Trophoblast cell (in vitro differentiated cells and primary cell): ENCODE measurements around the gene BATF.

ENCODE experiments used
- DNase-seq, 2 donors: peaks; one replicate each; pipeline ENCODE4 v3.0.0-alpha.2; 2016
- H2AFZ ChIP-seq: 2 replicates; pipeline ENCODE4 v1.6.1; 2013; ENCODE audit warnings: low read length, moderate library complexity, mild to moderate bottlenecking; ENCODE audit not compliant: insufficient read depth, poor library complexity
- H2AK5ac ChIP-seq: 2 replicates; pipeline ENCODE4 v1.6.1; 2013; ENCODE audit warnings: mild to moderate bottlenecking, low read length
- H2BK120ac ChIP-seq: 2 replicates; pipeline ENCODE4 v1.6.1; 2013; ENCODE audit warnings: low read length, mild to moderate bottlenecking, moderate library complexity; ENCODE audit not compliant: insufficient read depth, poor library complexity
- H2BK12ac ChIP-seq: 2 replicates; pipeline ENCODE4 v1.6.1; 2013; ENCODE audit warnings: mild to moderate bottlenecking, low read length, moderate library complexity
- H2BK5ac ChIP-seq: 2 replicates; pipeline ENCODE4 v1.6.1; 2013; ENCODE audit warnings: low read length, low read depth, moderate library complexity, mild to moderate bottlenecking; ENCODE audit not compliant: poor library complexity
- H3K14ac ChIP-seq: 2 replicates; pipeline ENCODE4 v1.6.1; 2013; ENCODE audit warnings: mild to moderate bottlenecking, low read length
- H3K18ac ChIP-seq: 2 replicates; pipeline ENCODE4 v1.6.1; 2013; ENCODE audit warnings: mild to moderate bottlenecking, low read length
- H3K23ac ChIP-seq: 2 replicates; pipeline ENCODE4 v1.6.1; 2013; ENCODE audit warnings: low read length
- H3K27ac ChIP-seq: 2 replicates; pipeline ENCODE4 v1.5.1; 2013; ENCODE audit warnings: low read depth, mild to moderate bottlenecking, inconsistent platforms, low read length, moderate library complexity
- H3K27me3 ChIP-seq: 2 replicates; pipeline ENCODE4 v1.6.1; 2013; ENCODE audit warnings: inconsistent platforms, mild to moderate bottlenecking, low read length, moderate library complexity; ENCODE audit not compliant: insufficient read depth
- H3K36me3 ChIP-seq, 2 experiments: 1 replicate in 1 of 2; 2 replicates in 1 of 2; pipeline ENCODE4 v1.6.1; 2013; ENCODE audit warnings: low read length in 2 of 2, mild to moderate bottlenecking in 2 of 2, moderate library complexity in 1 of 2; ENCODE audit not compliant: insufficient read depth in 2 of 2, control insufficient read depth in 1 of 2
- H3K4ac ChIP-seq: 2 replicates; pipeline ENCODE4 v1.6.1; 2013; ENCODE audit warnings: low read depth, mild to moderate bottlenecking, low read length, moderate library complexity
- H3K4me1 ChIP-seq, 2 experiments: 1 replicate in 1 of 2; 2 replicates in 1 of 2; pipeline ENCODE4 v1.6.1; 2013; ENCODE audit warnings: low read length in 2 of 2, mild to moderate bottlenecking in 2 of 2, moderate library complexity in 1 of 2; ENCODE audit not compliant: insufficient read depth in 2 of 2, control insufficient read depth in 1 of 2
- H3K4me2 ChIP-seq: 2 replicates; pipeline ENCODE4 v1.6.1; 2013; ENCODE audit warnings: inconsistent platforms, mild to moderate bottlenecking, low read length, moderate library complexity
- H3K4me3 ChIP-seq: 2 replicates; pipeline ENCODE4 v1.5.1; 2013; ENCODE audit warnings: mild to moderate bottlenecking, low read depth, low read length, inconsistent platforms
- H3K79me1 ChIP-seq: one replicate; pipeline ENCODE4 v1.6.1; 2013; ENCODE audit warnings: low read length
- H3K79me2 ChIP-seq: 2 replicates; pipeline ENCODE4 v1.6.1; 2013; ENCODE audit warnings: low read length, mild to moderate bottlenecking; ENCODE audit not compliant: control insufficient read depth, insufficient read depth, poor library complexity
- H3K9ac ChIP-seq: 2 replicates; pipeline ENCODE4 v1.6.1; 2013; ENCODE audit warnings: mild to moderate bottlenecking, low read length
- H3K9me3 ChIP-seq: 2 replicates; pipeline ENCODE4 v1.6.1; 2013; ENCODE audit warnings: low read depth, mild to moderate bottlenecking, control low read depth, inconsistent platforms, low read length; ENCODE audit not compliant: insufficient read depth
- H4K12ac ChIP-seq: 2 replicates; pipeline ENCODE4 v1.6.1; 2013; ENCODE audit warnings: low read depth, mild to moderate bottlenecking, low read length, moderate library complexity
- H4K8ac ChIP-seq: 2 replicates; pipeline ENCODE4 v1.6.1; 2013; ENCODE audit warnings: low read depth, mild to moderate bottlenecking, low read length, moderate library complexity
- H4K91ac ChIP-seq: one replicate; pipeline ENCODE4 v1.6.1; 2013; ENCODE audit warnings: low read depth, mild to moderate bottlenecking, low read length, moderate library complexity
- WGBS: extraction: QIAGEN DNeasy Blood & Tissue Kit; methylation state at CpG from one replicate; pipeline ENCODE4 v1.1.7; 2013; ENCODE audit warnings: missing lambda C conversion rate; ENCODE audit not compliant: insufficient read length, insufficient coverage; ENCODE audit errors: extremely low coverage; 5-methylcytosine and 5-hydroxymethylcytosine counted together

BATF gene

DNA sequence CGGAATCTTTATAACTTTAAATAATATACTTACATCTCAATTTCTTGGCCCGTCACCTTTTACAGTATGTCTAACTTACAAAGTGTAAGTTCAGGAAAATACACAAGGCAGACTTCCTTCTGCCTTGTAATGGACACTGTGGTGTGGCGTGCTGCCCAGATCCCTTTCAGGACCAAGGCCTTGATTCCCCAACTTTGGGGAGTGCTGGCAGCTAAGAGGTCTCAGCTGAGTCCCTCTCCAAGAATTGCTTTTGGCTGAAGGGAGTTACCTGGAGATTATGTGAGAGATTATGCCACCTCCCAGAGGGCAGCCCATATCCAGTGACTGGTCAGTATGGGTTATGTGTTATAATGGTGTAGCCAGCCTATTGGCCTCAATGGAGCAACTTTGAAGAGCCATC is 21.2 kb upstream of the BATF start:
- no peaks in the 10 kb centered on the region for H3K4me1 ChIP-seq
- H4K8ac ChIP-seq, result no peak overlapping the region
- H3K79me2 ChIP-seq, result no peaks in the 10 kb centered on the region
- no peak overlapping the region for H4K91ac ChIP-seq
- no peak overlapping the region for H4K12ac ChIP-seq
- no peaks in the 10 kb centered on the region for H3K79me1 ChIP-seq
- no peak overlapping the region for H2BK12ac ChIP-seq
- no peak overlapping the region for H3K27ac ChIP-seq
- no peak overlapping the region for H2BK120ac ChIP-seq
- no peak overlapping the region for H3K4ac ChIP-seq
- H3K4me3 ChIP-seq, result no peak overlapping the region
- DNase-seq, result no peak
- no peaks in the 10 kb centered on the region for H3K36me3 ChIP-seq
- no peak overlapping the region for H3K14ac ChIP-seq
- H3K9ac ChIP-seq, result no peak overlapping the region
- H2AK5ac ChIP-seq, result no peak overlapping the region
- 100% methylated on average over 1 of the region's 3 CpGs for WGBS
- H3K4me2 ChIP-seq, result no peak overlapping the region
- no peak overlapping the region for H3K18ac ChIP-seq
- no peaks in the 10 kb centered on the region for H3K9me3 ChIP-seq
- no peak overlapping the region for H2AFZ ChIP-seq
- no peak overlapping the region for H3K23ac ChIP-seq
- H2BK5ac ChIP-seq, result no peak overlapping the region
- no peaks in the 10 kb centered on the region for H3K27me3 ChIP-seq

GRCh38 chr14:75504411-75504810 is 17.9 kb upstream of the BATF start:
- no peak overlapping the region for H4K8ac ChIP-seq
- no peak for DNase-seq
- no peak overlapping the region for H4K91ac ChIP-seq
- H3K9ac ChIP-seq, result no peak overlapping the region
- H3K27ac ChIP-seq, result no peak overlapping the region
- H2BK5ac ChIP-seq, result no peak overlapping the region
- H3K4me2 ChIP-seq, result no peak overlapping the region
- H4K12ac ChIP-seq, result no peak overlapping the region
- no peaks in the 10 kb centered on the region for H3K79me1 ChIP-seq
- no peaks in the 10 kb centered on the region for H3K36me3 ChIP-seq
- H3K14ac ChIP-seq, result no peak overlapping the region
- no peaks in the 10 kb centered on the region for H3K79me2 ChIP-seq
- no peak overlapping the region for H2AFZ ChIP-seq
- no peak overlapping the region for H3K18ac ChIP-seq
- H3K23ac ChIP-seq, result no peak overlapping the region
- no peaks in the 10 kb centered on the region for H3K4me1 ChIP-seq
- no CpG with 5 or more reads among the region's 1 CpG for WGBS
- no peak overlapping the region for H2AK5ac ChIP-seq
- H3K9me3 ChIP-seq, result no peaks in the 10 kb centered on the region
- no peak overlapping the region for H3K4ac ChIP-seq
- no peak overlapping the region for H2BK12ac ChIP-seq
- H3K4me3 ChIP-seq, result no peak overlapping the region
- H2BK120ac ChIP-seq, result no peak overlapping the region
- H3K27me3 ChIP-seq, result no peaks in the 10 kb centered on the region

GRCh38 chr14:75506930-75507329 is 15.3 kb upstream of the BATF start:
- H3K14ac ChIP-seq, result no peak overlapping the region
- H3K18ac ChIP-seq, result no peak overlapping the region
- H2BK5ac ChIP-seq, result no peak overlapping the region
- WGBS, result no CpG with 5 or more reads among the region's 1 CpG
- H3K27me3 ChIP-seq, result no peaks in the 10 kb centered on the region
- no peaks in the 10 kb centered on the region for H3K4me1 ChIP-seq
- no peak overlapping the region for H3K4me3 ChIP-seq
- H2BK12ac ChIP-seq, result no peak overlapping the region
- no peak overlapping the region for H4K91ac ChIP-seq
- H3K9ac ChIP-seq, result no peak overlapping the region
- no peak overlapping the region for H3K4me2 ChIP-seq
- no peak overlapping the region for H4K12ac ChIP-seq
- H2BK120ac ChIP-seq, result no peak overlapping the region
- no peak overlapping the region for H4K8ac ChIP-seq
- no peak overlapping the region for H2AFZ ChIP-seq
- H3K9me3 ChIP-seq, result no peaks in the 10 kb centered on the region
- H3K23ac ChIP-seq, result no peak overlapping the region
- no peaks in the 10 kb centered on the region for H3K36me3 ChIP-seq
- no peaks in the 10 kb centered on the region for H3K79me1 ChIP-seq
- no peak overlapping the region for H3K4ac ChIP-seq
- no peak overlapping the region for H3K27ac ChIP-seq
- no peak overlapping the region for H2AK5ac ChIP-seq
- no peaks in the 10 kb centered on the region for H3K79me2 ChIP-seq
- DNase-seq, result no peak

DNA sequence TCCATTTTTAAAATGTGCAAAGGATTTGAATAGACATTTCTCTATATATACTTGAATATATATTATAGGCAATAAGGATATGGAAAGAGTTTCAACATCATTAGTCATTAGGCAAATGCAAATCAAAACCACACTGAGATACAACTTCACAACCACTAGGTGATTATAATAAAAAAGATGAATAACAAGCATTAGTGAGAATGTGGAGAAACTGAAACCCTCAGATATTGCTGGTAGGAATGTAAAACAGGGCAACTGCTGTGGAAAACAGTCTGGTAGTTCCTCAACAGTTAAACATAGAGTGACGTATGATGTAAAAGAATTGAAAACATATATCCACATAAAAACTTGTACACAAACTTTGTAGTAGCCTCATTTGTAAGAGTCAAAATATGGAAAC is 11.7 kb upstream of the BATF start:
- no peak overlapping the region for H3K27ac ChIP-seq
- no peak overlapping the region for H4K91ac ChIP-seq
- H3K4me2 ChIP-seq, result no peak overlapping the region
- H3K4me3 ChIP-seq, result no peak overlapping the region
- no peaks in the 10 kb centered on the region for H3K79me2 ChIP-seq
- H3K27me3 ChIP-seq, result no peaks in the 10 kb centered on the region
- no peaks in the 10 kb centered on the region for H3K4me1 ChIP-seq
- H3K9me3 ChIP-seq, result no peaks in the 10 kb centered on the region
- no peak overlapping the region for H2AFZ ChIP-seq
- no peak overlapping the region for H2BK12ac ChIP-seq
- no peak overlapping the region for H3K4ac ChIP-seq
- H4K12ac ChIP-seq, result no peak overlapping the region
- DNase-seq, result no peak
- H3K18ac ChIP-seq, result no peak overlapping the region
- no peak overlapping the region for H3K9ac ChIP-seq
- H2AK5ac ChIP-seq, result no peak overlapping the region
- H2BK5ac ChIP-seq, result no peak overlapping the region
- H4K8ac ChIP-seq, result no peak overlapping the region
- no peaks in the 10 kb centered on the region for H3K36me3 ChIP-seq
- no CpG with 5 or more reads among the region's 1 CpG for WGBS
- H3K79me1 ChIP-seq, result no peaks in the 10 kb centered on the region
- no peak overlapping the region for H3K14ac ChIP-seq
- H2BK120ac ChIP-seq, result no peak overlapping the region
- H3K23ac ChIP-seq, result no peak overlapping the region

GRCh38 chr14:75511201-75511600 is 11.1 kb upstream of the BATF start:
- H3K27ac ChIP-seq, result no peak overlapping the region
- H3K4me3 ChIP-seq, result no peak overlapping the region
- H2BK5ac ChIP-seq, result no peak overlapping the region
- no peak overlapping the region for H3K9ac ChIP-seq
- no peak overlapping the region for H2AFZ ChIP-seq
- H2BK12ac ChIP-seq, result no peak overlapping the region
- no peak overlapping the region for H3K4ac ChIP-seq
- H3K4me2 ChIP-seq, result no peak overlapping the region
- H3K27me3 ChIP-seq, result no peaks in the 10 kb centered on the region
- H4K91ac ChIP-seq, result no peak overlapping the region
- no peaks in the 10 kb centered on the region for H3K36me3 ChIP-seq
- H2BK120ac ChIP-seq, result no peak overlapping the region
- no peaks in the 10 kb centered on the region for H3K79me1 ChIP-seq
- no peak overlapping the region for H4K12ac ChIP-seq
- no peaks in the 10 kb centered on the region for H3K9me3 ChIP-seq
- H2AK5ac ChIP-seq, result no peak overlapping the region
- H3K4me1 ChIP-seq, result no peaks in the 10 kb centered on the region
- DNase-seq, result no peak
- no peaks in the 10 kb centered on the region for H3K79me2 ChIP-seq
- no peak overlapping the region for H3K18ac ChIP-seq
- no peak overlapping the region for H3K23ac ChIP-seq
- H3K14ac ChIP-seq, result no peak overlapping the region
- H4K8ac ChIP-seq, result no peak overlapping the region
